Measurements from ENCODE around the gene ASS1. TPM values are rescaled to one million over a fixed set of nuclear protein-coding genes. Genes with fewer than 3 reads are reported as not detected.

ASS1 gene
- total and polyA plus RNA-seq, 2 of the 13 experiments (the other 11 are each of a cell fraction or from before 2014, with no cell fraction given): 77.6 to 122 TPM

- TF ChIP-seq ZNF224 (CRISPR knock-in tag; IDR thresholded peaks at IDR 0.05) (no peak), PHF8 (CRISPR knock-in tag; IDR thresholded peaks at IDR 0.05) (peak; percentile 36; the same call in 1 of the 2 replicates), ZNF883 (CRISPR knock-in tag; IDR thresholded peaks at IDR 0.05; ENCODE audit: not compliant biosample characterization) (peak; percentile 25), ZNF432 (CRISPR knock-in tag; IDR thresholded peaks at IDR 0.05; ENCODE audit: borderline replicate concordance) (no peak), PBX2 (CRISPR knock-in tag; IDR thresholded peaks at IDR 0.05) (no peak), ZNF136 (CRISPR knock-in tag; IDR thresholded peaks at IDR 0.05; ENCODE audit: low read depth) (no peak), ZNF768 (CRISPR knock-in tag; IDR thresholded peaks at IDR 0.05) (peak; percentile 9; the same call in 1 of the 2 replicates), ZNF792 (CRISPR knock-in tag; IDR thresholded peaks at IDR 0.05) (no peak), EZH2 (conservative IDR thresholded peaks at IDR 0.05; ENCODE audit: low read depth, low read length) (no peak; the same call in 1 of the 2 replicates), ZNF75D (CRISPR knock-in tag; IDR thresholded peaks at IDR 0.05; ENCODE audit: borderline replicate concordance) (no peak), TBP (CRISPR knock-in tag; IDR thresholded peaks at IDR 0.05) (no peak), CBX1 (IDR thresholded peaks at IDR 0.05; ENCODE audit: low read depth) (no peak), HNRNPLL (IDR thresholded peaks at IDR 0.05; ENCODE audit: low read depth, low read length, poor library complexity, severe bottlenecking) (peak; percentile 77), MEIS2 (CRISPR knock-in tag; IDR thresholded peaks at IDR 0.05) (0 out of 2 replicates have a peak, but pooled peaks have one; percentile 29), ZBTB42 (CRISPR knock-in tag; IDR thresholded peaks at IDR 0.05) (no peak), ZNF879 (CRISPR knock-in tag; IDR thresholded peaks at IDR 0.05) (no peak), SIX4 (CRISPR knock-in tag; IDR thresholded peaks at IDR 0.05) (no peak), ZNF549 (CRISPR knock-in tag; IDR thresholded peaks at IDR 0.05) (no peak), ZNF362 (CRISPR knock-in tag; IDR thresholded peaks at IDR 0.05; ENCODE audit: borderline replicate concordance) (no peak), RORA (CRISPR knock-in tag; IDR thresholded peaks at IDR 0.05) (no peak), ZNF530 (CRISPR knock-in tag; IDR thresholded peaks at IDR 0.05; ENCODE audit: low read depth) (no peak), ZNF329 (CRISPR knock-in tag; IDR thresholded peaks at IDR 0.05; ENCODE audit: low read depth) (peak; percentile 45; the same call in 1 of the 2 replicates), ATF7 (IDR thresholded peaks at IDR 0.05) (no peak), ATF7 (CRISPR knock-in tag; IDR thresholded peaks at IDR 0.05) (no peak; the same call in 1 of the 2 replicates), ZNF558 (CRISPR knock-in tag; IDR thresholded peaks at IDR 0.05; ENCODE audit: borderline replicate concordance) (peak; percentile 55; the same call in 1 of the 2 replicates), PTBP1 (IDR thresholded peaks at IDR 0.05; ENCODE audit: low read depth, low read length, poor library complexity, severe bottlenecking) (no peak), KLF6 (CRISPR knock-in tag; IDR thresholded peaks at IDR 0.05) (no peak), KMT2B (CRISPR knock-in tag; IDR thresholded peaks at IDR 0.05) (no peak), PRPF4 (IDR thresholded peaks at IDR 0.05; ENCODE audit: low read depth, low read length, poor library complexity, severe bottlenecking) (no peak), PAF1 (CRISPR knock-in tag; IDR thresholded peaks at IDR 0.05) (no peak)
- TF ChIP-seq, protein P1, sequence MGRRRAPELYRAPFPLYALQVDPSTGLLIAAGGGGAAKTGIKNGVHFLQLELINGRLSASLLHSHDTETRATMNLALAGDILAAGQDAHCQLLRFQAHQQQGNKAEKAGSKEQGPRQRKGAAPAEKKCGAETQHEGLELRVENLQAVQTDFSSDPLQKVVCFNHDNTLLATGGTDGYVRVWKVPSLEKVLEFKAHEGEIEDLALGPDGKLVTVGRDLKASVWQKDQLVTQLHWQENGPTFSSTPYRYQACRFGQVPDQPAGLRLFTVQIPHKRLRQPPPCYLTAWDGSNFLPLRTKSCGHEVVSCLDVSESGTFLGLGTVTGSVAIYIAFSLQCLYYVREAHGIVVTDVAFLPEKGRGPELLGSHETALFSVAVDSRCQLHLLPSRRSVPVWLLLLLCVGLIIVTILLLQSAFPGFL (CRISPR knock-in tag; IDR thresholded peaks at IDR 0.05): no peak
Observed at GRCh38 chr9:130433168-130433946, 11.4 kb upstream of the ASS1 start (continued).

Measured in HepG2 (cell line).